HG02610 (cell line): ENCODE measurements around the gene MAD1L1.

ENCODE experiments used
- ATAC-seq: cut with Tn5 transposase; IDR thresholded peaks from one replicate; pipeline ENCODE4 v1.9.1; 2021; ENCODE audit warnings: mild to moderate bottlenecking, moderate library complexity; ENCODE audit not compliant: unreplicated experiment

The MAD1L1 gene

DNA sequence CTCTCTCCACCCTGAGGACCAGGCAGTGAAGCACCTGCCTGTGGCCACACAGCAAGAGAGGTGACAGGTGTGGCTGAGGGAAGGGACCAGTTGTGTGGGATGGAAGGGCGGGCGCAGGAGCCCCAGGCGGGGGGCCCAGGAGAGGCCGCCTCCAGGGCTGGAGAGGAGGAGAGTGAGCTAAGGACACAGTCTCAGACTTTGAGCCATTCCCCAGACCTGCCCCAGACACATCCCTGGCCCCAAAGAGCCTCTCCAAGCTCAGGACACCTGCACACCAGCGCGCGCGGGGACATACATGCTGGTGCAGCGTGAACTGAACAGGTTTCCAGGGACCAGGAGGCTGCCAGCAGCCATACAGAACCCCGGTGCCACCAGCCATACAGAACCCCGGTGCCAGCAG is 237.3 kb downstream of the MAD1L1 start:
- ATAC-seq = no peak

DNA sequence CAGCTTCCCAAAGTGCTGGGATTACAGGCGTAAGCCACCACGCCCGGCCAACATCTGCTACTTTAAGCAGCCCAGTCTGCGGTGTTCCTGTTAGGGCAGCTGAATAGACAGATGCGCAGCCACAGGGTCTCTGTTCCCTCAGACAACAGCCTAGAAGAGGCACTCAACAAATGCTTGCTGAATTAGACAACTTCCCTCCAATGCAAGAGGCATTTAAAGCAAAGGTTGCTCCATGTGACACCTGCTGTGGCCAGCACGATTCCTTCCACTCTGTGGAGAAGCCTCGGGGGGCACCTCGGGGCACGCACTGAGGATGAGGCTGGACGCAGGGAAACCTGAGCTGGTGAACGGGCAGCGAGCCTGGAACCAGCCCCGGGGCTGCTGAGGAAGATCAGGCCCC is 237.8 kb downstream of the MAD1L1 start:
- ATAC-seq = no peak

DNA sequence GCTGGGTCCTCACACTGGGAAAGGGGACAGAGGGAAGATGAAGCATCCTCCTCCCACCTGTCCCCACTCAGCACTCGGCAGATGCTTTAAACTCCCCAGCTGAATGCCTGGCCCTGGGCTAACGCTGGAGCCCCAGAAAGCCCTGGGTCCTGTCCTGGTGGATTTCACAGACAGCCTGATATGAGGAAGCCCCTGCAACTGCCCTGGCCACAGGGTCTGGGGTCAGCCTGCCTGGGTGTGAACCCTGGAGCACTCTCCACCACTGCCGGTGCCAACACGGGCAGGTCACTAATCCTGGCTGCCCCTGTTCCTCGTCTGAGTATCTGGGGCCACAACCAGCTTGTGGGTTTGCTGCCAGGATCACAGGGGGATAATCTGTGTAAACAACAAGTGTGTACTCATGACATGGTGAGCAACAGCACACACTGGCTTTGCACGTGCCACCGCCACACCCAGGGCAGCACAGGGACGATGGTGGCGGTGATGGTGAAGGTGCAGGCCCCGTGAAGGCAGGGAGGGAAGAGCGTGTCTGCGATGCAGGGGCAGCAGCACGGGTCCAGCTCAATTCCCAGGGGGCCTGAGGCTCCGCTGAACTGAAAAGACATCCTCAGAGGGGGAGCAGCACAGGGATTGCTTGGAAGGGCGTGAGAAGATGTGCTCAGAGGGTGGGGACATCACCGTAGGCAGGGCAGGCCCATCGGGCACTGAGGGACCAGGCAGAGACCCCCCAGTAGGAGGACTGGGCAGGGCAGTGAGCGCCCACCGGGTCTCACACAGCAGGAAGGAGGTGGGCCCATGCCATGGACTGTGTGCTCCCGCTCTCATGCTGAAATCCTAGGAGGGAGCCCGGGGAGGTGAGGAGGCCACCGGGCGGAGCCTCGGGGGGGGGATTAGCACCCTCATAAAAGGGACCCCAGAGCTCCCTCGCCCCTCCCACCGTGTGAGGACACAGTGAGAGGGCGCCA is 238.7 kb downstream of the MAD1L1 start:
- no peak for ATAC-seq

DNA sequence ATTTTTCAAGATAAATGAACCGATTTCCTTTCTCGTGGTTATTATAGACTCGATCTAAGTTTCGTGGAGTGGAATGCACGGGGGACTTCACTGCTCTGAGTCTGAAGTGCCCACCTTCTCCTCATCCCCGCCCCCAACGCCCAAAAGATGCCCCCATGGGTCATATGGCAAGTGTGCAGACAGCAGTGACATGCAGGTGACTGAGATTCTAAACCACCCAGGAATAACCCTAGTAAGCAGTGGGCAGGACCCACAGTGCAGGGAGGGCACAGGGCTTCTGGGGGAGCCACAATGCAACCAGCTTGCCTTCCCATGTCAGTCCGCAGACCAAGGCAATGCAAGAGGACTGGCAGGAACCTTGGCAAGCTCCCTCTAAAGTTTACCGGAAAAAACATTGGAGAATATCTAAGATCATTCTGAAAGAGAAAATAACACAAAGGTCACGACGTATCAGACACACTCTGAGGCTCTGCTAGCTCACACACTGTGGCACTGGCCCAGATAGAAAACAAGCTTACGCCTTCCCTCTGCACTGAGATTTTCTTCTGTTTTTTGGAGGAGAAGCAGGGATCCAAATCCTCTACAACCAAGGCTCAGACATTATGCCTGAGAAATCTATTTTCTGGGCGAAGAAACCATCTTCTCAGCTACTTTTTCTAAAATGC is 239.6 kb downstream of the MAD1L1 start:
- no peak for ATAC-seq

DNA sequence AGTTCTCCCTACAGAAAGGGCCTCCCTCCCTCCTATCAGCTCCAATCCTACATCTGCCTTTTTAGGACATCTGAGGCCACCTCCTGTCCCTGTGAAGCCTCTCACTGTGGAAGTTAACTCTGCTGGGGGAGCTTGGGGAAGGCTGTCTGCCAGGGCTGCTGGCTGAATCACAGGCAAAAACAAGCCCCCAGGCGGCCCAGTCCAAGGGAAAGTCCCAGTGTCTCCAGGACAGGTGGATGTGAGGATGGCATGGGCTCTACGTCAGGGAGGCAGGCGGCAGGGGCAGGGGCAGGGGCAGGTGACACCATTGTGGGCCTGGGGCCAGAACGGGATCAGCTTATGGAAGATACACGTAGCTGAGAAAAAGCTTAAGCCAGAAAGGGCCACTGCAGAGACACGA is 240.2 kb downstream of the MAD1L1 start:
- no peak for ATAC-seq

DNA sequence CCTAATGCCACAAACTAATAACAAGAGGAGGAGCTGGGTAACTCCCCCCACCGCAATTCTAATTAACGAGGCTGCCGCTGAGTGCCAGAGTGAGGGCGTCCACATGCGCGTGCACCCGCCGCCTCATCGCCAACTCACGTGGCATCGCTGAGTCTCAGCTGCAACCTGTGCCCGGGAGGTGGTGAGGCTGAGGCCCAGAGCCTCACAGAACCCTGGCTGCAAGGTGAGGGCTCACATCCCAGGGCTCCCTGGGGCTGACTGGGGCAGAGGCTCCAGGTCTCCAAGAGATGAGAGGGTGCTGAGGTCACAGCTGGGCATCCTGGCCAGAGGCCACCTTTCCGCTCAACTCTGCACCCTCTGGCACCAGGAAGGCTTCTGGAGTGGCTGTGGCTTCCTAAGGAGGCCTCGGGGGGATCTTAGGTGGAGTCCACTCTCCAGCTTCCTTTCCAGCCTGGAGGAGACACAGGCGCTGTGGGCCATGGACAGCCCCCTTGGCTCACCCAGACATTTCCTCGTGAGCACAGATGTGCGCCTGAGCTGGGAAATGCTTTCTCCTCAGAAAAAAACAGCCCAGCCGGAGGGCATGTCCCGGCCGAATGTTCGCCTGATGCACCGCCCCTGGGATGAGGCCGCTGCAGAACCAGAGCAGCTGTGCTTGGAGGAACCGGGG is 242.6 kb downstream of the MAD1L1 start:
- no peak for ATAC-seq

DNA sequence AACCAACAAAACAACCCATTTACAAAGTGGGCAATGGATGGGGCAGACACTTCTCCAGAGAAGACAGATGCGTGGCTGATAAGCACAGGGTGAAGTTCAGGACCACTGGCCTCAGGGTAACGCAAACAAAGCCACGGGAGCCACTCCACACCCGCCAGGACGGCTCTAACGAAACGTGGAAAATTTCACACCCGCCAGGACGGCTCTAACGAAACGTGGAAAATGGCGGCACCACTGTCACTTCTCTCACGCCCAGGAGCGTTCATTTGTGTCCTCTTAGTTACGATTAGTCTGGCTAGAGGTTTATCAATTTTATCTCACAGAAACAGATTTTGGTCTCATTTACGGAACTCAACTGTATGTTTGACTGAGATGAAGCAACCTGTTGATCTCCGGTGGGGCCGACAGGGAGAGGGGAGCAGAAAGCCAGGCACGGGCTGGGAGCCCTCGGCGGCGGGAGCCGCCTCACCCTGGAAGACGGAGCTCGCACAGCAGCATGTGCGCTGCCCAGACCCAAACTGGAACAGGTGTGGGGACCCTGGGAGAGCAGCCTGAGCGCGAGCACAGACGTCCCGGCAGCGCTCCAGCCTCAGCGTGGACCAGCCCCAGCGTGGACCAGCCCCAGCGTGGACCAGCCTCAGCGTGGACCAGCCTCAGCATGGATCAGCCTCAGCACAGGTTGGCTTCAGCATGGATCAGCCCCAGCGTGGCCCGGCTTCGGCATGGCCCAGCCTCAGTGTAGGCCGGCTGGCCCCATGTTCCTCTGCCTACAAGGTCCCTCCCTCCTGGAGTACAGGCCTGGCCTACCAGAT is 243.5 kb downstream of the MAD1L1 start:
- ATAC-seq = no peak

DNA sequence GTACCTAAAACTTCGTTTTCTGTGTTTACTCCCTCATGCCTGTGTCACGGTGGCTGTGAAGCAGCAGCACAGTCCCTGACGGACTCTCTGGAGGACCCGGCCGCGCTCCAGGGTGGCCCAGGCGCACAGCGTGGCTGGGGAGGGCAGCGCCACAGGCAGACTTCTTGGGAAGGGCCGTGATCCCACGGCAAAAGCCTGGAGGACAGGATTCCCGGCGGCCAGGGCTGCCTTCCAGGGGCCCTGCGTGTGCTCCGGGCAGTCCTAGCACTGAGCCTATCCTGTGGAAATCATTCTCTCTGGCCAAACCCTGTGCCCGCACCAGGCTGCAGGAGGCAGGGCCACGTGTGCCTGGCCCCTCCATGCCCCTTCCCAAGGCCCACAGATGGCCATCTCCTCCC is 244.2 kb downstream of the MAD1L1 start:
- no peak for ATAC-seq

DNA sequence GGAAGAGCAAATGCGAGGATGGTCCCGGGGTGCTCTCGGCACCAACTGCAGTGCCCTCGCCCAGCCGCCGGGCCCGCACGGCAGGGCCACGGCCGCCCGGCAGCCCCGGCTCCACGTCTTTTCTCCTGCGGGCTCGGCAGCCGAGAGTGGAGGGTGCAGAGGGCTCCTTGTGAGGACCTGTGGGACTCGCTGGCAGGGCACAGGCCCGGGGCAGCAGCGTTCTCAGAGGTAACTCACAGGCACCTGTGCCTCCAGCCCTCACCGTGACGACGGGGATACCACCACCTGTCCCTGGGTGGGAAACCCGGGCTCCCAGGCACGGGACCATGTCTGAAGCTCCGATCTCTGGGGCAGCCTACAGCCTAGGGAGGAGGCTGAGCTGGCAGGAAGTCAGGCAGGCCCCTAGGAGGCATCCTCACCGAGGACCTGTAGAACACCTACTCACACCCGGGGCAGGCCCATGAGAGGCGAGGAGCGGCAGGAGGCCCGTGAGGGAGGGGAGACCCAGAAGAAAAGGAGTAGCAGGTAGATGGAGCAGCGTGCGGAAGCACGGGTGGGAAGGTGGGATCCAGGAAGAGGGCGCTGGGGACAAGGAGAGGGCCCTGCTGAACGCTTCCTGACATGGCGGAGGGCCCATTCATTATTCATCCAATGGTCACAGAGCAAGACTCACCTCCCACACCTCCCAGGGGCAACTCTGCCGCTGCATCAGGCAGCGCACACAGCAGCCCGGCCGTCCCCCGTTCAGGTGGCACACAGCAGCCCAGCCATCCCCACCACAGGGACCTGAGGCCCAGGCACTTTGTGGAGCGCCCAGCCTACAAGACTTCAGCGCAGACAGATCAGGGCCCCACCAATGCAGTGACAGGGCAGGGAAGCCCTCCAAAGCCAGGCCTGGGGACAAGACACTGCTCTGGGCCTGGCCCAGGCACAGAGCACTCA is 244.9 kb downstream of the MAD1L1 start:
- no peak for ATAC-seq

DNA sequence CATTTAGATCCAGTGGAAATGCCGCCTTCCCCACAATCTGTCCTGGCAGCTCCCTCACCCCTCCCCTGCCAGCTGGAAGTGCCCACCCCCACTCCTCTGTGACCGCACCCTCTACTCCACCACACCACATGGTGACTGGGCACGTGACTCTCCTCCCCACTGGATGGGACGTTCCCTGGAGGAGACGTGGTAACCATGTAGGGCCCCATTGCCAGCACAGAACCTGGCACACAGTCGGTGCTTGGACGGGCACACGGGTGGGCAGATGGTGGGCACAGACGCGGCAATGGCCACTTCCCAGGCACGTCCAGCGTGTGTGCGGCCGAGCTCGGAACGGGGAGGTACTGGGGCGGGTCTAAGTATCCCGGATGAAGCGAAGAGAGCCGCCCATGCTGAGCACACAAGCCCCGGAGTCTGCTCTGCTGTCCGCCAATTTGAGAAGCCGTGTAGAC is 245.6 kb downstream of the MAD1L1 start:
- no peak for ATAC-seq

DNA sequence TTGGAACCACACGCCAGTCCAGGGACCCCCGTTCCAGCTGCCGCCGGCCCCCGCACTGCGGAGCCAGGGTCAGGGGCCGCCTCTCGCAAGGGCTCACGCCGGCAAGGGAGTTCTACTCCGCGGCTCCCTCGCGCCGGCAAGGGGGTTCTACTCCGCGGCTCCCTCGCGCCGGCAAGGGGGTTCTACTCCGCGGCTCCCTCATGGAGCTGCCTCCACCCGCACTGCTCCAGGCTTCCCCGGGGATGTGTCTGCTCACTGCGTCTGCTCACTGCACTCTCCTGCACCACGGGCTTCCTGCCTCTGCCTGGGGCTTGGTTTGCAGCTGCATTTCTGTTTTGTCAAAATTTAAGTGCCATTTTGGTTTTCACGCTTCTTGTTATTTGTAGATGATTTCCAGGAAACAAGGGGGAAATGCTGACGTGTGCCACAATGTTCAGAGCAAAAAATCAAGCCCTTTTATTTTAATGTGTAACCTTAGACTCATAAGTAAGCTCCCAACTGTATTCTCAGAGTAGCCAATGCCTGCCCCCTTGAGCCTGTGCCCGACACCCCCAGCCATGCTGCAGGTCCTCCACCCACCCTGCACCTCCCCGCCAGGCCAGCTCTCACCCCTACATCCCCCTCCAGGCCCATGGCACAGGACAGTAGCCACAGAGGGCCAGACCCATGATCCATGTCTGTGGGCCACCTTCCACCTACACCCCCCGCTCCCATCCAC is 246.2 kb downstream of the MAD1L1 start:
- ATAC-seq = no peak

DNA sequence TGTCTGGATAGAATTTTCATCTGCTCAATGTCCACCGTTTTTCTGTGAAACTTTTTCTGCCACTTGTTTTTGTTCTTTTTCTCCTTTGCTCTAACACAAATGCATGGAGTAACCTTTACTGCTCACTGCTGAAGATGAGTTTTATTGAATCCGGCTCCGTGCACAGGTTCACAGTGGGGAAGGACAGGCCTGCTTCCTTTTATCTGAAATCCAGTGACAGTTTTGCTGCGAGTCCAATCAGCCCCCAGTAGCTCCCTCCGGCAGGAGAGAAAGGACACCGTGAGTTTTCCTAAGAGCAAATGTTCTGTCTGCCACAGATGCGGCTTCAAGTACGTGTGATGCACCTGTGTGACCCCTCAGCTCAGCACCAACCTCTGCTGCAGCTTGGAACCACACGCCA is 246.8 kb downstream of the MAD1L1 start:
- ATAC-seq = no peak

DNA sequence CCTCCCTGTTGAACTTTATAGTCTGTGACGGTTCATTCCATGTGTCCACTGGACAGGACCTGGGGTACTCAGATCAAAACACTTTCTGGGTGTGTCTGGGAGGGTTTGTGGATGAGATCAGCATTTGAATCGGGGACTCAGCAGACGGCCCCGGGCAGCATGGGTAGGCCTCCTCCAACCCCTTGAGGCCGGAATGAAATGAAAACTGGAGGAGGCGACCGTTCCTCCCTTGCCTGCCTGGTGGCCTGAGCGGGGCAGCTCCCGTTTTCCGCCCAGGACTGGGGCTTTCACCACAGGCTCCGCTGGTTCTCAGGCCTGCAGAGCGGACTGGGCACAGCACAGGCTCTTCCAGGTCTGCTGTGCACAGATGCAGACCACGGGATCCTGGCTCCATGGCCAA is 247.7 kb downstream of the MAD1L1 start:
- no peak for ATAC-seq

DNA sequence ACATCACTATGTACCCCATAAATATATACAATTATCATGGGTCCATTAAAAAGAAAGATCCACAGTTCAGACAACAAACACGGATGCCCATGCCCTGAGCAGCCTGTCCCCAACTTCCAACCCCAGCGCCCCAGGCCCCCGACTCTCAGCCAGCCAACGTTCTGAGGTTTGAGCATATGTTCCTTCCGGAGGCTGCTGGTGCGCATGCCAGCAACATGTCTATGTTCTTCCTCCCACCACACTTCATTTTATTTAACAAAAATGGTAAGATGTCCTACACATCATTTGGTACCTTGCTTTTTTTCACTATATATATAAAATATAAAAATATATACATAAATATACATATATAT is 250.9 kb downstream of the MAD1L1 start:
- ATAC-seq = no peak

DNA sequence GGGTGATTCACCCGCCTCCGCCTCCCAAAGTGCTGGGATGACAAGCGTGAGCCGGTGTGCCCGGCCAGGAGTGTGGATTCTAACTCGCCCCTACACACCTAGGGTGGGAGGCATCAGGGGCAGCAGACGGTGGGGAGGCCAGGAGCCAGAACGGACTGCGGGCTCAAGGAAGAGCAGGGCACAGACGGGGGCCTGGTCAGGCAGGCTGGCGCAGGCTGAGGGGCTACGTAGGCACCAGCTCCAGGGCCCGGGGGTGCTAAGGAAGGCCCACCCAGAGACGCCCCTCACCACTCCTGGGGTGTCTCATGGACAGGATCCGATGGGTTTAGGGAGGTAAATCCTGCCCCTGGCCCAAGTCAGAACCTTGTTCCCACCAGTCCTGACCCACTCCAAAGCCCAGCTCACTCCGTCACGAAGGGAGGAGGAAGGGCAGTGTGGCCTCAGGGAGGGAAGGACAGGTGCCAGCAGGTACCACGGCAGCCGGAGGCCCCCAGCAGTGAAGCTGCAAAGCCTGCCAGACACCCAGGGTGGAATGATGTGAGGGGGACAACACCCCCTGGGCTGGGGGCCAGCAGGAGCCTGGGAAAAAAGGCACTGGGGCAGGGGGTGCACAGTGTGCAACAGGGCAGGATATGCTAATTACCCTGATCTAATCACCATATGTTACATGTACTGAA is 251.4 kb downstream of the MAD1L1 start:
- ATAC-seq = no peak

DNA sequence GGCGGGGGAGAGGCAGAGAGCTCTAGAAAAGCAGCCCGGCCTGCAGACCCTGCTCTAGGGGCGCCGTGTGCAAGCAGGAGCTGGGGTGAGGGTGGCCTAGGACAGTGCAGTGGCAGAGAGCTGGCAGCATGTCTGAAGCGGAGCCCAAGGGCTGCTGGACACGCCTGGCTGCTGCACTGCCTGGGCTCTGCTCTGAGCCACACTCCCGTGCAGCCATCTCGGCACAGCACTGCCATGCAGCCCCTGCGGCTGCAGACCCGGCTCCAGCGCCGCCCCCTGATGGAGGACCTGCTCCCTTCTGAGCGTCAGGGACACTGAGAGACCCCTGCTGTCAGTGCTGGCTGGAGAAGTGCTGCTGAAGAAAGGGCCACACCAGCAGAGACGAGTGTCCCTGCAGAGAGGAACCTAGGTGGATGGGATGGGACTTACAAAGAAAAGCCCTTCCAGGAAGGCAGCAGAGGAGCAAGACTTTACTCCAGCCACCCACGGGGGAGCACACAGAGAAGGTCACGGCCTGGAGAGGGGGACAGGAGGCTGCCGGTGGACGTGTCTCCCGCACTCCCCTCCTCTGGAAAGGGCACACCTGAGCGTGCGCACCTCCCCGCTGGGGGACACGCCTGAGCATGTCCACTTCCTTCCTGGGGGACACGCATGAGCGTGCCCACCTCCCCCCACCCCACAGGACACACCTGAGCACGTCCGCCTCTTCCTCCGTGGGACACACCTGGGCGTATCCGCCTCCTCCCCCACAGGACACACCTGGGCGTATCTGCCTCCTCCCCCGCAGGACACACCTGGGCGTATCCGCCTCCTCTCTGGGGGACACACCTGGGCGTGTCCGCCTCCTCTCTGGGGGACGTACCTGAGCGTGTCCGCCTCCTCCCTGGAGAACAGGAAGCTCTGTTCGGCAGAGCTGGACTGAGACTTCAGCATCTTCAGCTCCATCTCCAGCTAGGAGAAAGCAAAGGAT is 252.9 kb downstream of the MAD1L1 start:
- ATAC-seq = no peak
